IMR-90 (cell line): Measurements from ENCODE around the gene PCDHA8. TPM values are rescaled to one million over a fixed set of nuclear protein-coding genes. Genes with fewer than 3 reads are reported as not detected.

Experiments
- ATAC-seq: fragments of 200-7000 bp; cut with Tn5 transposase; 2 replicates; pipeline ENCODE4 v1.9.1; 2020; ENCODE audit warnings: low read depth, mild to moderate bottlenecking, moderate library complexity
- BruUV-seq: library from RNA; stranded (reverse); fragments of 400-500 nt; replicated peaks from 2 replicates; lab custom pipeline; 2021; lab: Mats Ljungman, UMichigan
- CTCF ChIA-PET: fragments of 300-600 bp; formaldehyde crosslinking; extraction: SDS; loops from one replicate; lab custom pipeline; 2021; ENCODE audit warnings: antibody characterized with exemption; lab: Yijun Ruan, JAX
- POLR2A ChIA-PET: fragments of 300-600 bp; sonication (Branson Sonifier 250); formaldehyde crosslinking; loops from one replicate; lab custom pipeline; 2022; ENCODE audit warnings: antibody characterized with exemption; ENCODE audit not compliant: unreplicated experiment; lab: Charles Lee
- DNase-seq: peaks from one replicate; pipeline ENCODE4 v3.0.0; 2013
- H2AFZ ChIP-seq: replicated peaks from 2 replicates; pipeline ENCODE3; 2013; ENCODE audit warnings: low read length, mild to moderate bottlenecking; ENCODE audit not compliant: poor library complexity
- H2AK5ac ChIP-seq: 2 replicates; pipeline ENCODE4 v1.6.1; 2013; ENCODE audit warnings: low read depth, low read length, inconsistent platforms
- H2AK9ac ChIP-seq: replicated peaks from 2 replicates; pipeline ENCODE3; 2013; ENCODE audit warnings: mild to moderate bottlenecking, low read depth, low read length, moderate library complexity; ENCODE audit not compliant: poor library complexity
- H2BK120ac ChIP-seq: 2 replicates; pipeline ENCODE4 v1.6.1; 2013; ENCODE audit warnings: low read depth, low read length, inconsistent platforms
- H2BK15ac ChIP-seq: 3 replicates; pipeline ENCODE4 v1.6.1; 2013; ENCODE audit warnings: low read depth, low read length, inconsistent platforms
- H2BK20ac ChIP-seq: 2 replicates; pipeline ENCODE4 v1.6.1; 2013; ENCODE audit warnings: low read depth, mild to moderate bottlenecking, inconsistent platforms, low read length, moderate library complexity
- H2BK5ac ChIP-seq: 2 replicates; pipeline ENCODE4 v1.6.1; 2013; ENCODE audit warnings: mild to moderate bottlenecking, low read depth, low read length, inconsistent platforms; ENCODE audit not compliant: poor library complexity, severe bottlenecking
- H3K14ac ChIP-seq: replicated peaks from 2 replicates; pipeline ENCODE4 v1.6.1; 2013; ENCODE audit warnings: low read depth, low read length, inconsistent platforms
- H3K18ac ChIP-seq: 2 replicates; pipeline ENCODE4 v1.6.1; 2013; ENCODE audit warnings: low read depth, low read length, control low read depth
- H3K23ac ChIP-seq: 2 replicates; pipeline ENCODE4 v1.6.1; 2013; ENCODE audit warnings: low read depth, low read length, inconsistent platforms
- H3K27ac ChIP-seq: 2 replicates; pipeline ENCODE4 v1.5.1; 2013; ENCODE audit warnings: mild to moderate bottlenecking, control low read depth, low read length; ENCODE audit not compliant: insufficient read depth
- H3K27me3 ChIP-seq: 2 replicates; pipeline ENCODE4 v1.6.1; 2013; ENCODE audit warnings: low read length; ENCODE audit not compliant: control insufficient read depth, insufficient read depth
- H3K36me3 ChIP-seq: 2 replicates; pipeline ENCODE4 v1.6.1; 2013; ENCODE audit warnings: low read length, mixed read lengths; ENCODE audit not compliant: control insufficient read depth, insufficient read depth
- H3K4ac ChIP-seq: 2 replicates; pipeline ENCODE4 v1.6.1; 2013; ENCODE audit warnings: low read depth, low read length, inconsistent platforms
- H3K4me1 ChIP-seq: 2 replicates; pipeline ENCODE4 v1.6.1; 2013; ENCODE audit warnings: low read length, mixed read lengths; ENCODE audit not compliant: control insufficient read depth, insufficient read depth
- H3K4me2 ChIP-seq: 2 replicates; pipeline ENCODE4 v1.6.1; 2013; ENCODE audit warnings: low read depth, mild to moderate bottlenecking, control low read depth, low read length, moderate library complexity
- H3K4me3 ChIP-seq: 2 replicates; pipeline ENCODE4 v1.5.1; 2013; ENCODE audit warnings: low read depth, mild to moderate bottlenecking, control low read depth, low read length, moderate library complexity; ENCODE audit not compliant: insufficient read depth
- H3K56ac ChIP-seq: 2 replicates; pipeline ENCODE4 v1.6.1; 2013; ENCODE audit warnings: low read length, inconsistent platforms; ENCODE audit not compliant: insufficient read depth; ENCODE audit errors: extremely low read depth
- H3K79me1 ChIP-seq, 2 experiments: 2 replicates each; pipeline ENCODE4 v1.6.1; 2013; ENCODE audit warnings: low read length in 2 of 2, inconsistent platforms in 1 of 2, low read depth in 1 of 2
- H3K9ac ChIP-seq: 2 replicates; pipeline ENCODE4 v1.6.1; 2013; ENCODE audit warnings: low read depth, low read length, control low read depth
- H3K9me1 ChIP-seq: 2 replicates; pipeline ENCODE4 v1.6.1; 2013; ENCODE audit warnings: low read length, inconsistent platforms; ENCODE audit not compliant: insufficient read depth
- H3K9me3 ChIP-seq: 2 replicates; pipeline ENCODE4 v1.6.1; 2013; ENCODE audit warnings: low read length; ENCODE audit not compliant: control insufficient read depth, insufficient read depth
- H4K20me1 ChIP-seq: 2 replicates; pipeline ENCODE4 v1.6.1; 2013; ENCODE audit warnings: low read length, inconsistent platforms; ENCODE audit not compliant: insufficient read depth
- H4K5ac ChIP-seq: 2 replicates; pipeline ENCODE4 v1.6.1; 2013; ENCODE audit warnings: mild to moderate bottlenecking, low read depth, low read length, control low read depth
- H4K8ac ChIP-seq, 2 experiments: 2 replicates each; pipeline ENCODE4 v1.6.1; 2013; ENCODE audit warnings: low read depth in 2 of 2, low read length in 2 of 2, control low read depth in 1 of 2, inconsistent platforms in 1 of 2
- H4K91ac ChIP-seq: 2 replicates; pipeline ENCODE4 v1.6.1; 2013; ENCODE audit warnings: low read depth, low read length, inconsistent platforms; ENCODE audit not compliant: insufficient read depth
- BHLHE40 ChIP-seq: fragments of 150-350 bp; IDR thresholded peaks from 2 replicates; pipeline ENCODE4 v1.6.1; 2016; ENCODE audit warnings: mild to moderate bottlenecking, low read depth, low read length
- CEBPB ChIP-seq: IDR thresholded peaks from 2 replicates; pipeline ENCODE4 v1.6.1; 2012; ENCODE audit warnings: low read depth, low read length, improper control_type of control experiment
- CHD1 ChIP-seq: IDR thresholded peaks from 2 replicates; pipeline ENCODE4 v1.6.1; 2012; ENCODE audit warnings: low read depth, low read length, improper control_type of control experiment
- CTCF ChIP-seq: conservative IDR thresholded peaks from 2 replicates; pipeline ENCODE4 v1.5.1; 2012; ENCODE audit warnings: mild to moderate bottlenecking, low read depth, low read length, improper control_type of control experiment
- ELK1 ChIP-seq: fragments of 150-350 bp; IDR thresholded peaks from 2 replicates; pipeline ENCODE4 v1.6.1; 2016; ENCODE audit warnings: low read depth, mild to moderate bottlenecking, low read length, moderate library complexity, borderline replicate concordance
- FOS ChIP-seq: fragments of 150-350 bp; IDR thresholded peaks from 2 replicates; pipeline ENCODE4 v1.6.1; 2016; ENCODE audit warnings: low read depth, low read length
- MAFK ChIP-seq: IDR thresholded peaks from 2 replicates; pipeline ENCODE4 v1.6.1; 2012; ENCODE audit warnings: low read depth, low read length, improper control_type of control experiment
- MAZ ChIP-seq: IDR thresholded peaks from 2 replicates; pipeline ENCODE4 v1.6.1; 2012; ENCODE audit warnings: low read depth, mild to moderate bottlenecking, low read length, improper control_type of control experiment, moderate library complexity, borderline replicate concordance
- MXI1 ChIP-seq: IDR thresholded peaks from 2 replicates; pipeline ENCODE4 v1.6.1; 2012; ENCODE audit warnings: low read depth, mild to moderate bottlenecking, low read length, moderate library complexity, borderline replicate concordance
- NFE2L2 ChIP-seq: fragments of 150-350 bp; IDR thresholded peaks from 2 replicates; pipeline ENCODE4 v1.6.1; 2016; ENCODE audit warnings: low read depth, mild to moderate bottlenecking, low read length
- POLR2A ChIP-seq: IDR thresholded peaks from 2 replicates; pipeline ENCODE4 v1.6.1; 2012; ENCODE audit warnings: mild to moderate bottlenecking, low read depth, low read length
- RAD21 ChIP-seq: IDR thresholded peaks from 2 replicates; pipeline ENCODE4 v1.6.1; 2012; ENCODE audit warnings: low read length, improper control_type of control experiment
- RCOR1 ChIP-seq: IDR thresholded peaks from 2 replicates; pipeline ENCODE4 v1.6.1; 2012; ENCODE audit warnings: mild to moderate bottlenecking, low read length, improper control_type of control experiment; ENCODE audit not compliant: insufficient replicate concordance
- RFX5 ChIP-seq: IDR thresholded peaks from 2 replicates; pipeline ENCODE4 v1.8.0; 2012; ENCODE audit warnings: low read depth, mild to moderate bottlenecking, low read length, moderate library complexity
- SMC3 ChIP-seq: fragments of 150-350 bp; IDR thresholded peaks from 2 replicates; pipeline ENCODE4 v1.6.1; 2016; ENCODE audit warnings: low read depth, mild to moderate bottlenecking, antibody characterized with exemption, low read length, moderate library complexity
- USF2 ChIP-seq: fragments of 150-350 bp; IDR thresholded peaks from 2 replicates; pipeline ENCODE4 v1.6.1; 2017; ENCODE audit warnings: mild to moderate bottlenecking, antibody characterized with exemption, low read length, low read depth
- WGBS, 2 experiments: methylation state at CpG; one replicate each; pipeline versions ENCODE4 v1.1.5 to v1.1.7; 2013; ENCODE audit warnings: missing lambda C conversion rate in 2 of 2; ENCODE audit not compliant: insufficient read length in 1 of 2; ENCODE audit errors: extremely low coverage in 2 of 2; 5-methylcytosine and 5-hydroxymethylcytosine counted together
- dilution Hi-C: fragments of 300-500 bp; cut with HindIII; formaldehyde crosslinking; loops from one replicate; pipeline ENCODE4 v1.14.3; 2018; ENCODE audit warnings: low sequenced_read_pairs; ENCODE audit not compliant: unreplicated experiment
- in situ Hi-C: fragments of 300-500 bp; cut with MboI; formaldehyde crosslinking; loops from 3 replicates; pipeline ENCODE4 v1.14.3; 2019; ENCODE audit warnings: low sequenced_read_pairs, inconsistent platforms, mixed read lengths
- intact Hi-C: fragments of 100-400 bp; cut with micrococcal nuclease; formaldehyde crosslinking; loops from 2 replicates; pipeline ENCODE4 v1.10.0; 2022
- polyA plus RNA-seq, 3 experiments: library from polyadenylated mRNA; depleted of rRNA; stranded (reverse); fragments of >200 nt; gene quantifications; 2 replicates each; pipeline ENCODE4 v1.2.3, GENCODE V29; 2012; ENCODE audit warnings: low replicate concordance in 1 of 3
- total RNA-seq: library from RNA; depleted of rRNA; stranded (reverse); fragments of >200 nt; gene quantifications from 2 replicates; pipeline ENCODE4 v1.2.3, GENCODE V29; 2012

PCDHA8 gene
- total and polyA plus RNA-seq, 2 of the 4 experiments (the other 2 are of a cell fraction) = under 0.01 to 0.02 TPM

- ATAC-seq = no peak
- no TSS peak for BruUV-seq
- H3K18ac ChIP-seq = no peak within 1 kb of the TSS
- no peak within 1 kb of the TSS for H4K5ac ChIP-seq
- ChIA-PET POLR2A (no interaction called here), CTCF (no interaction called here)
- no peaks in the 10 kb centered on the region for H3K9me1 ChIP-seq
- H2BK15ac ChIP-seq = no peak within 1 kb of the TSS
- no peak for DNase-seq
- H3K14ac ChIP-seq = no peak within 1 kb of the TSS
- no peaks in the 10 kb centered on the region for H3K79me1 ChIP-seq
- in situ Hi-C loops (no loop called here), dilution Hi-C loops (no loop called here), intact Hi-C loops (no loop called here)
- H3K23ac ChIP-seq = no peak within 1 kb of the TSS
- no peak within 1 kb of the TSS for H2BK20ac ChIP-seq
- H3K4me1 ChIP-seq = no peaks in the 10 kb centered on the region
- WGBS, 2 experiments = 20% methylated on average over 3 of the region's 27 CpGs; no CpG with 5 or more reads in 1 of the 2 experiments
- H4K91ac ChIP-seq = no peak within 1 kb of the TSS
- no peak within 1 kb of the TSS for H3K4ac ChIP-seq
- H3K27ac ChIP-seq = no peak within 1 kb of the TSS
- H3K9me3 ChIP-seq = peaks cover 13% of the 10 kb centered on the region
- no peak within 1 kb of the TSS for H2BK120ac ChIP-seq
- no peak within 1 kb of the TSS for H2BK5ac ChIP-seq
- H3K9ac ChIP-seq = no peak within 1 kb of the TSS
- no peak within 1 kb of the TSS for H3K56ac ChIP-seq
- H3K36me3 ChIP-seq = no peaks in the 10 kb centered on the region
- H4K20me1 ChIP-seq = no peaks in the 10 kb centered on the region
- no peak within 1 kb of the TSS for H4K8ac ChIP-seq
- no peak within 1 kb of the TSS for H2AK9ac ChIP-seq
- H3K4me3 ChIP-seq = no peak within 1 kb of the TSS
- H3K27me3 ChIP-seq = no peaks in the 10 kb centered on the region
- TF ChIP-seq CEBPB = no peak
- no peak for TF ChIP-seq FOS
- no peak for TF ChIP-seq NFE2L2
- no peak for TF ChIP-seq RCOR1
- TF ChIP-seq SMC3 = no peak
- TF ChIP-seq MXI1 = no peak
- no peak for TF ChIP-seq MAFK
- TF ChIP-seq USF2 = no peak
- no peak for TF ChIP-seq ELK1
- TF ChIP-seq MAZ = no peak
- TF ChIP-seq CHD1 = no peak
- TF ChIP-seq RFX5 = no peak
- TF ChIP-seq RAD21 = no peak
- no peak for TF ChIP-seq CTCF
- TF ChIP-seq BHLHE40 = no peak
- TF ChIP-seq POLR2A = no peak
- no peak within 1 kb of the TSS for H3K4me2 ChIP-seq
- no peak within 1 kb of the TSS for H2AFZ ChIP-seq
- no peak within 1 kb of the TSS for H2AK5ac ChIP-seq
These were observed 13.2 kb upstream of the PCDHA8 start, which contains the start of gene PCDHA6 for GRCh38 chr5:140827704-140828361. TSS of gene PCDHA6 (plus strand) at chr5:140827960. CDS start at chr5:140828092, 132 bp downstream.
